CD4-positive, alpha-beta T cell (primary cell): ENCODE measurements around the gene GATAD2B. TPM values are rescaled to one million over a fixed set of nuclear protein-coding genes. Genes with fewer than 3 reads are reported as not detected.

Experiments used
- ATAC-seq: fragments of 200-7000 bp; cut with Tn5 transposase; one replicate; pipeline ENCODE4 v1.10.0; 2022; ENCODE audit warnings: mild to moderate bottlenecking; ENCODE audit not compliant: poor library complexity
- CTCF ChIA-PET: fragments of 350-600 bp; sonication (Branson Sonifier 250); formaldehyde crosslinking; loops from one replicate; lab custom pipeline; 2021; ENCODE audit warnings: antibody characterized with exemption, inconsistent platforms; lab: Charles Lee
- POLR2A ChIA-PET: fragments of 350-600 bp; sonication (Branson Sonifier 250); formaldehyde crosslinking; loops from one replicate; lab custom pipeline; 2021; ENCODE audit warnings: antibody characterized with exemption, inconsistent platforms; lab: Charles Lee
- DNase-seq, 14 experiments: peaks; one replicate each; pipeline ENCODE4 v3.0.0-alpha.2; 2013 to 2020; ENCODE audit warnings: mixed read lengths in 2 of 14
- H3K27ac ChIP-seq, 2 donors: one replicate each; pipeline versions ENCODE4 v1.5.1 to v1.7.0; 2013; ENCODE audit warnings: low read length in 2 of 2, low read depth in 1 of 2, mild to moderate bottlenecking in 1 of 2
- H3K27me3 ChIP-seq, 2 experiments: 1 replicate in 1 of 2; 2 replicates in 1 of 2; pipeline versions ENCODE4 v1.6.1 to v1.7.0; 2013; ENCODE audit warnings: low read length in 2 of 2, control low read depth in 1 of 2, mild to moderate bottlenecking in 1 of 2, moderate library complexity in 1 of 2; ENCODE audit not compliant: insufficient read depth in 2 of 2, control insufficient read depth in 1 of 2
- H3K36me3 ChIP-seq: one replicate; pipeline ENCODE4 v1.6.1; 2013; ENCODE audit warnings: low read length, control low read depth; ENCODE audit not compliant: insufficient read depth
- H3K4me1 ChIP-seq: one replicate; pipeline ENCODE4 v1.6.1; 2013; ENCODE audit warnings: low read length, control low read depth; ENCODE audit not compliant: insufficient read depth
- H3K4me3 ChIP-seq: one replicate; pipeline ENCODE4 v1.5.1; 2013; ENCODE audit warnings: mild to moderate bottlenecking, low read length, moderate library complexity
- H3K9me3 ChIP-seq, 2 experiments: 1 replicate in 1 of 2; 2 replicates in 1 of 2; pipeline versions ENCODE4 v1.6.1 to v1.7.0; 2013; ENCODE audit warnings: low read length in 2 of 2, mild to moderate bottlenecking in 2 of 2, control low read depth in 1 of 2, moderate library complexity in 1 of 2; ENCODE audit not compliant: control insufficient read depth in 1 of 2, insufficient read depth in 1 of 2
- H3K27ac Mint-ChIP-seq: one replicate; pipeline ENCODE4 v1.8.0; 2020; ENCODE audit warnings: mixed read lengths
- H3K27me3 Mint-ChIP-seq: one replicate; pipeline ENCODE4 v1.8.0; 2021; ENCODE audit warnings: mixed read lengths
- H3K36me3 Mint-ChIP-seq: one replicate; pipeline ENCODE4 v1.8.0; 2021; ENCODE audit warnings: low read depth, mixed read lengths
- H3K4me1 Mint-ChIP-seq: one replicate; pipeline ENCODE4 v1.8.0; 2021; ENCODE audit warnings: low read depth, mixed read lengths
- H3K4me3 Mint-ChIP-seq: one replicate; pipeline ENCODE4 v1.8.0; 2020; ENCODE audit warnings: mild to moderate bottlenecking, mixed read lengths
- H3K9me3 Mint-ChIP-seq: one replicate; pipeline ENCODE4 v1.8.0; 2020; ENCODE audit warnings: mixed read lengths
- intact Hi-C, 2 experiments: fragments of 100-400 bp; cut with DNase I in 1 of 2; cut with micrococcal nuclease in 1 of 2; formaldehyde crosslinking; loops; one replicate each; pipeline versions ENCODE4 v1.15.1 to v1.9.0; 2023 to 2025; cut with DNase I, micrococcal nuclease
- total RNA-seq, 174 experiments: library from RNA in 2 of 174; stranded (reverse) in 2 of 174; gene quantifications; one replicate each; pipeline ENCODE4 v1.2.3 and lab custom pipeline; 2021 to 2026
- TF ChIP-seq, protein P1 (sequence below): fragments of 200-600 bp; IDR thresholded peaks from one replicate; pipeline ENCODE4 v1.8.0; 2022; ENCODE audit warnings: antibody characterized with exemption, mild to moderate bottlenecking

Gene GATAD2B
- total RNA-seq, 2 experiments from 2014 or later, result 51.6 to 52.3 TPM

DNA sequence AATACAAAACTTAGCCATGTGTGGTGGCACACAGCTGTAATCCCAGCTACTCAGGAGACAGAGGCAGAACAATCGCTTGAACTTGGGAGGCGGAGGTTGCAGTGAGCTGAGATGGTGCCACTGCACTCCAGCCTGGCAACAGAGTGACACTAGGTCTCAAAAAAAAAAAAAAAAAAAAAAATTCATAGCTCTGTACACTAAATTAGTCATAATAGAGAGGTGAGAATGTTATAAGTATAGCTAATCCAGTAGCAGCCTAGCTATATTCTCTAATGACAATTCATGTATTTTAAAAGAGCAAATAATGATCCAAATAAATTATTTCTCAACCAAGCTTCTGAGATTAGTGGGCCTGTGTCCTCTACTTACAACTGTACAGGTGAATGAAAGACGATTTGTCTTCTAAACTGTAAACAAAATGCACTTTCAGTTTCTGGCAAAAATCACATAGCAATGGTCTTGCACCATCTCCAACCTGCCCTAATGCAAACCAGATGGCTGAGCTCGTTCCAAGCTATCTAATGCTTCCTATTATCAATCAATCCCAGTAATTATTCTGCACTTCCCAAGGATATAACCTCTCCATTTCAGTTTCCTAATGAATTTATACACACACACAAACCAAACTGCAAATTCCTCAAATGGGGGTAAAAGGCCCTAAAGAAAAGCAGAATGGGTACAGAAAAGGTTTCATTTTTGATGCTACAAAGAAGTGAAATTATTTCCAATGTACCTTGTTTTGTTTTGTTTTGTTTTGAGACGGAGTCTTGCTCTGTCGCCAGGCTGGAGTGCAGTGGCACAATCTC is 56.5 kb downstream of the GATAD2B start:
- no peak overlapping the region for H3K4me3 ChIP-seq
- POLR2A ChIA-PET, result no interaction called here

DNA sequence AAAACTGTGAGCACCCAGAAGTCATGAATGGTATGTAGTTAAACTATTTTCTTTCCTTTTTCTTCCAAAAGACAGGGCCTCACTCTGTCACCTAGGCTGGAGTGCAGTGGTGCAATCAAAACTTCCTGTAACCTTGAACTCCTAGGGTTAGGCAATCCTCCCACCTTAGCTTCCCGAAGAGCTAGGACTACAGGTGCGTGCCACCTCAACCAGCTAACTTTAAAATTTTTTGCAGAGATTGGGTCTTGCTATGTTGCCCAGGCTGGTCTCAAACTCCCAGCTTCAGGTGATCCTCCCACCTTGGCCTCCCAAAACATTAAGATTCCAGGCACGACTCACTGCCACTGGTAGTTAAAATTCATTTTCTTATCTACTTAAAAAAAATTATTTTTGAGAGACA is 62.5 kb downstream of the GATAD2B start:
- Histone ChIP-seq H3K27ac (no peak overlapping the region), H3K9me3 (no peaks in the 10 kb centered on the region), H3K4me1 (peaks cover 3% of the 10 kb centered on the region), H3K27me3 (no peaks in the 10 kb centered on the region), H3K4me3 (no peak overlapping the region), H3K36me3 (peaks cover 16% of the 10 kb centered on the region)
- TF ChIP-seq, protein P1, sequence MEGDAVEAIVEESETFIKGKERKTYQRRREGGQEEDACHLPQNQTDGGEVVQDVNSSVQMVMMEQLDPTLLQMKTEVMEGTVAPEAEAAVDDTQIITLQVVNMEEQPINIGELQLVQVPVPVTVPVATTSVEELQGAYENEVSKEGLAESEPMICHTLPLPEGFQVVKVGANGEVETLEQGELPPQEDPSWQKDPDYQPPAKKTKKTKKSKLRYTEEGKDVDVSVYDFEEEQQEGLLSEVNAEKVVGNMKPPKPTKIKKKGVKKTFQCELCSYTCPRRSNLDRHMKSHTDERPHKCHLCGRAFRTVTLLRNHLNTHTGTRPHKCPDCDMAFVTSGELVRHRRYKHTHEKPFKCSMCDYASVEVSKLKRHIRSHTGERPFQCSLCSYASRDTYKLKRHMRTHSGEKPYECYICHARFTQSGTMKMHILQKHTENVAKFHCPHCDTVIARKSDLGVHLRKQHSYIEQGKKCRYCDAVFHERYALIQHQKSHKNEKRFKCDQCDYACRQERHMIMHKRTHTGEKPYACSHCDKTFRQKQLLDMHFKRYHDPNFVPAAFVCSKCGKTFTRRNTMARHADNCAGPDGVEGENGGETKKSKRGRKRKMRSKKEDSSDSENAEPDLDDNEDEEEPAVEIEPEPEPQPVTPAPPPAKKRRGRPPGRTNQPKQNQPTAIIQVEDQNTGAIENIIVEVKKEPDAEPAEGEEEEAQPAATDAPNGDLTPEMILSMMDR, result no peak
- no peak overlapping the region for H3K4me3 Mint-ChIP-seq
- H3K27me3 Mint-ChIP-seq, result no peaks in the 10 kb centered on the region
- peaks cover 24% of the 10 kb centered on the region for H3K4me1 Mint-ChIP-seq
- no peak overlapping the region for H3K27ac Mint-ChIP-seq
- ChIA-PET CTCF (no interaction called here), POLR2A (no interaction called here)
- ATAC-seq (no peak), DNase-seq (no peak)
- H3K9me3 Mint-ChIP-seq, result no peaks in the 10 kb centered on the region
- intact Hi-C loops, result no loop called here
- H3K36me3 Mint-ChIP-seq, result peaks cover 38% of the 10 kb centered on the region

More for the DNA sequence above, 56.5 kb downstream of the GATAD2B start:
- Mint-ChIP-seq H3K4me1 (peaks cover 47% of the 10 kb centered on the region), H3K9me3 (no peaks in the 10 kb centered on the region), H3K36me3 (peaks cover 34% of the 10 kb centered on the region), H3K4me3 (no peak overlapping the region), H3K27me3 (no peaks in the 10 kb centered on the region), H3K27ac (peak overlapping the region; percentile 61)
- Histone ChIP-seq H3K9me3 (no peaks in the 10 kb centered on the region), H3K27me3 (no peaks in the 10 kb centered on the region), H3K27ac (no peak overlapping the region), H3K4me1 (peaks cover 11% of the 10 kb centered on the region), H3K36me3 (peaks cover 7% of the 10 kb centered on the region)
- TF ChIP-seq, protein P1, result no peak
- intact Hi-C loops, result no loop called here
- no peak for ATAC-seq
- CTCF ChIA-PET, result interaction anchor here (0.6 to 1.6 kb wide), 4 partner anchors 12 to 1196 kb away, joined by 3 to 4 read pairs (median 4); no protein-coding TSS in a partner anchor
- DNase-seq, result no peak

DNA sequence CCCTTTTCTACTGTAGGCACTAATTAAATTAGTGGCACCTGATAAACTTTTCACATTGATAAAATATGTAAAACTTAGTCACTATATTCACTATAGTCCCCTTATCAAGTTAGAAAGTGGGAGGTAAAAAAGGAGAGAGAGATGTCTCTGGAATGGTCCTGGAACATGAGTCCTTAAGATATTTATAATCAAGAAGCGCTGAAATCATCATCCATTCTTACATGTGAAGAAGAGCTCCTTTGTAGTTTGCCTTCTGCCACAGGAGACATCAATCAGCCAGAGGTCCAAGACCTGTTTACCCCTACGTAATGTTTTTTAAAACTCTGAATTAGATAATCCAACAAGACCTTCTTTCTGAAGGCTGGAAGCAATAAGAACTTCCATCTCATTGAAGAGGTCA is 65.3 kb downstream of the GATAD2B start:
- Histone ChIP-seq H3K36me3 (peaks cover 26% of the 10 kb centered on the region), H3K27me3 (no peaks in the 10 kb centered on the region), H3K4me1 (peaks cover 3% of the 10 kb centered on the region), H3K4me3 (no peak overlapping the region), H3K9me3 (no peaks in the 10 kb centered on the region), H3K27ac (no peak overlapping the region)
- Mint-ChIP-seq H3K4me1 (peaks cover 29% of the 10 kb centered on the region), H3K9me3 (no peaks in the 10 kb centered on the region), H3K36me3 (peaks cover 46% of the 10 kb centered on the region), H3K27me3 (no peaks in the 10 kb centered on the region), H3K27ac (no peak overlapping the region), H3K4me3 (no peak overlapping the region)
- ATAC-seq, result no peak
- TF ChIP-seq, protein P1, result no peak
- no peak for DNase-seq
- intact Hi-C loops, result no loop called here
- POLR2A ChIA-PET, result no interaction called here
- CTCF ChIA-PET, result no interaction called here
